ENCODE data around the gene MIGA1.
"Not testable (repeated sequence)": the region's sequence is repeated elsewhere in the genome, so short reads cannot be mapped to it uniquely, and the experiment has no call there.

Gene MIGA1

GRCh38 chr1:77768006-77768405 is 11.4 kb upstream of the MIGA1 start:
- TF ChIP-seq EZH2phosphoT487 (IDR thresholded peaks at IDR 0.05; ENCODE audit: low read depth) (no peak), CTCF (IDR thresholded peaks at IDR 0.05; ENCODE audit: low read depth, low read length) (no peak)
- Histone ChIP-seq H3K9me3 (ENCODE audit: insufficient read depth, low read length) (no peaks in the 10 kb centered on the region), H3K4me2 (ENCODE audit: low read length) (0 out of 2 replicates have a peak overlapping the region, but pooled peaks have one; percentile 9), H3K4me3 (ENCODE audit: low read length) (no peak overlapping the region), H2AFZ (ENCODE audit: low read depth, low read length) (no peak overlapping the region), H3K36me3 (replicated peaks; ENCODE audit: low read depth, low read length) (no peaks in the 10 kb centered on the region), H3K27ac (ENCODE audit: low read length) (no peak overlapping the region), H4K20me1 (ENCODE audit: insufficient read depth, low read length) (peaks cover 13% of the 10 kb centered on the region), H3K79me2 (ENCODE audit: low read length) (no peaks in the 10 kb centered on the region), H3K9ac (ENCODE audit: low read length) (no peak overlapping the region), H3K4me1 (ENCODE audit: low read length) (peaks cover 22% of the 10 kb centered on the region), H3K27me3 (ENCODE audit: low read depth, low read length) (peaks cover 63% of the 10 kb centered on the region)

GRCh38 chr1:77776007-77776700 is 3.3 kb upstream of the MIGA1 start:
- Histone ChIP-seq H3K79me2 (ENCODE audit: low read length) (peaks cover 16% of the 10 kb centered on the region), H3K36me3 (replicated peaks; ENCODE audit: low read depth, low read length) (no peaks in the 10 kb centered on the region), H3K27ac (ENCODE audit: low read length) (no peak overlapping the region), H3K4me1 (ENCODE audit: low read length) (peaks cover 8% of the 10 kb centered on the region), H3K27me3 (ENCODE audit: low read depth, low read length) (peaks cover 42% of the 10 kb centered on the region), H3K4me3 (ENCODE audit: low read length) (no peak overlapping the region), H2AFZ (ENCODE audit: low read depth, low read length) (no peak overlapping the region), H3K9me3 (ENCODE audit: insufficient read depth, low read length) (no peaks in the 10 kb centered on the region), H3K4me2 (ENCODE audit: low read length) (no peak overlapping the region), H3K9ac (ENCODE audit: low read length) (no peak overlapping the region), H4K20me1 (ENCODE audit: insufficient read depth, low read length) (0 out of 2 replicates have a peak, but pooled peaks cover 4% of the 10 kb centered on the region)
- TF ChIP-seq EZH2phosphoT487 (IDR thresholded peaks at IDR 0.05; ENCODE audit: low read depth) (no peak), CTCF (IDR thresholded peaks at IDR 0.05; ENCODE audit: low read depth, low read length) (no peak)

GRCh38 chr1:77781683-77782082 is 2.2 kb downstream of the MIGA1 start:
- Histone ChIP-seq H3K79me2 (ENCODE audit: low read length) (peaks cover 17% of the 10 kb centered on the region), H4K20me1 (ENCODE audit: insufficient read depth, low read length) (no peaks in the 10 kb centered on the region), H3K27ac (ENCODE audit: low read length) (no peak overlapping the region), H3K4me1 (ENCODE audit: low read length) (peaks cover 8% of the 10 kb centered on the region), H3K27me3 (ENCODE audit: low read depth, low read length) (peaks cover 9% of the 10 kb centered on the region; the same call in 1 of the 2 replicates), H3K4me3 (ENCODE audit: low read length) (no peak overlapping the region), H3K4me2 (ENCODE audit: low read length) (no peak overlapping the region), H2AFZ (ENCODE audit: low read depth, low read length) (no peak overlapping the region), H3K9me3 (ENCODE audit: insufficient read depth, low read length) (no peaks in the 10 kb centered on the region), H3K36me3 (replicated peaks; ENCODE audit: low read depth, low read length) (peaks cover 3% of the 10 kb centered on the region), H3K9ac (ENCODE audit: low read length) (no peak overlapping the region)
- no peak for TF ChIP-seq EZH2phosphoT487 (IDR thresholded peaks at IDR 0.05; ENCODE audit: low read depth)

GRCh38 chr1:77783141-77783540 is 3.7 kb downstream of the MIGA1 start:
- H4K20me1 ChIP-seq (ENCODE audit: insufficient read depth, low read length) = no peaks in the 10 kb centered on the region
- H3K4me1 ChIP-seq (ENCODE audit: low read length) = peaks cover 8% of the 10 kb centered on the region
- H3K9ac ChIP-seq (ENCODE audit: low read length) = no peak overlapping the region
- TF ChIP-seq CTCF (IDR thresholded peaks at IDR 0.05; ENCODE audit: low read depth, low read length) (no peak), EZH2phosphoT487 (IDR thresholded peaks at IDR 0.05; ENCODE audit: low read depth) (no peak)
- H3K36me3 ChIP-seq (replicated peaks; ENCODE audit: low read depth, low read length) = peaks cover 3% of the 10 kb centered on the region
- no peaks in the 10 kb centered on the region; the same call in 1 of the 2 replicates for H3K27me3 ChIP-seq (ENCODE audit: low read depth, low read length)
- no peak overlapping the region for H3K4me3 ChIP-seq (ENCODE audit: low read length)
- H2AFZ ChIP-seq (ENCODE audit: low read depth, low read length) = no peak overlapping the region
- no peak overlapping the region for H3K27ac ChIP-seq (ENCODE audit: low read length)
- H3K9me3 ChIP-seq (ENCODE audit: insufficient read depth, low read length) = no peaks in the 10 kb centered on the region
- peaks cover 17% of the 10 kb centered on the region for H3K79me2 ChIP-seq (ENCODE audit: low read length)
- no peak overlapping the region for H3K4me2 ChIP-seq (ENCODE audit: low read length)

GRCh38 chr1:77786093-77786741 is 6.8 kb downstream of the MIGA1 start:
- not testable (repeated sequence) for H3K27ac ChIP-seq (ENCODE audit: low read length)

More at GRCh38 chr1:77786093-77786741, 6.8 kb downstream of the MIGA1 start:
- H3K9ac ChIP-seq (ENCODE audit: low read length); H3K4me1 ChIP-seq (ENCODE audit: low read length); H3K79me2 ChIP-seq (ENCODE audit: low read length); H4K20me1 ChIP-seq (ENCODE audit: insufficient read depth, low read length); H2AFZ ChIP-seq (ENCODE audit: low read depth, low read length); H3K36me3 ChIP-seq (replicated peaks; ENCODE audit: low read depth, low read length); H3K27me3 ChIP-seq (ENCODE audit: low read depth, low read length); H3K4me2 ChIP-seq (ENCODE audit: low read length); H3K9me3 ChIP-seq (ENCODE audit: insufficient read depth, low read length); H3K4me3 ChIP-seq (ENCODE audit: low read length): not testable (repeated sequence)

All from OCI-LY3 (cell line).